GM12801 (cell line): ENCODE results near the gene HSF2.

ENCODE experiments used
- CTCF ChIP-seq: IDR thresholded peaks from one replicate; pipeline ENCODE4 v1.5.1; 2011; ENCODE audit warnings: control low read depth; ENCODE audit not compliant: insufficient read length; ENCODE audit errors: extremely low read depth

Gene HSF2

DNA sequence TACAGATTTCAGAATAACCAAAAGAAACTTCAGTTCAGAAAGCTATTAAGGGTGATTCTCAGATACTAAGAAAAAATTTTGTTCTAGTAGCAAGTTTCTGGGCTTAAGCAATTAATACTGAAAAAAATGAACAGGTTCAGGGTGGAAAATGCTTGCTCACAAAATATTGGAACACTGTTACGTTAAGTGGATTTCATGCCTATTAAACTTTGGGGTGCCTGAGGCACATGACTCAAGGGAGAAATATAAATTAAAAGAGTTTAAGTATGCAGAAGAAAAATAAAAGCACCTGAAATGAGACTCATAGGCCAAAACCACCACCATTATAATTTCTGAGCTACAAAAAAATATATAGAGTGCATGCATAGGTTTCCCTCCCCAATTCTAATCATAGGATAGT lies 32.3 kb upstream of the HSF2 start:
- TF ChIP-seq CTCF = no peak

DNA sequence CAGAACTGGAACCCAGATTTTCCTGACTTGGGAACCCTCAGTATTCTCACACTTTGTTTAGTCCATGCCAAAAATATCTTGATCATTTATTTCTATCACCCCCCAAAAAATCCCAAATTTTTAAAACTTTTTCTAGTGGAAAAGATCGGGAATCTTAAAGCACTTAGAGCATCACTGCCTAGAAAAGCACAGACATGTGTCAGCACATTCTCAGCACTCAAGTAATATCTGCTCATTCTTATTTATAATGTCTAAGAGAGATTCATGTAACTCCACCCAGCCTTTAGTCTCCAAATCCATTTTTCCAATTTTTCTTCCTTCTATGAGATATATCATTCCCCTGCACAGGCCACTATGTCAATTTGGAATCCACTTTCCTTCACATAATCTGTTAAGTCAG lies 29.9 kb upstream of the HSF2 start:
- no peak for TF ChIP-seq CTCF

- no peak for TF ChIP-seq CTCF
Measured at GRCh38 chr6:122372647-122373046, 26.8 kb upstream of the HSF2 start.

GRCh38 chr6:122374307-122374706 lies 25.1 kb upstream of the HSF2 start:
- TF ChIP-seq CTCF = no peak

DNA sequence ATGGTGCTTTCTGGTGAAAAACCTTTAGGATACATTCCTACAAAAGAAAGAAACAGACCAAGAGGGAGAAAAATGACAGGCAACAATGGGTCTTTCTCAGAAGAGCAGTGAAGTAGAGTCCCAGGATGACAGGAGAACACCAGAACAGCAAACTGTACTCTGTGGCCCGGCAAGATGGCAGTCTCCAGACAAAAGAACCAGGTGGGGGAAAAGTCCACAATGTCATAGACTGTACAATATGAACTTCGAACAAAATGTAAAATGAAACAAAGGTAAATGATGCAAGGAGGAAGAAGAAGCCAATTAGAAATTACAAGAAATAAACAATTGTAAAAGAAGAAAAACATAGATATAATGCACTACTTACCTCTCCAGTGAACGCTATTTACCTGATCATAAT lies 23.2 kb upstream of the HSF2 start:
- TF ChIP-seq CTCF = no peak

DNA sequence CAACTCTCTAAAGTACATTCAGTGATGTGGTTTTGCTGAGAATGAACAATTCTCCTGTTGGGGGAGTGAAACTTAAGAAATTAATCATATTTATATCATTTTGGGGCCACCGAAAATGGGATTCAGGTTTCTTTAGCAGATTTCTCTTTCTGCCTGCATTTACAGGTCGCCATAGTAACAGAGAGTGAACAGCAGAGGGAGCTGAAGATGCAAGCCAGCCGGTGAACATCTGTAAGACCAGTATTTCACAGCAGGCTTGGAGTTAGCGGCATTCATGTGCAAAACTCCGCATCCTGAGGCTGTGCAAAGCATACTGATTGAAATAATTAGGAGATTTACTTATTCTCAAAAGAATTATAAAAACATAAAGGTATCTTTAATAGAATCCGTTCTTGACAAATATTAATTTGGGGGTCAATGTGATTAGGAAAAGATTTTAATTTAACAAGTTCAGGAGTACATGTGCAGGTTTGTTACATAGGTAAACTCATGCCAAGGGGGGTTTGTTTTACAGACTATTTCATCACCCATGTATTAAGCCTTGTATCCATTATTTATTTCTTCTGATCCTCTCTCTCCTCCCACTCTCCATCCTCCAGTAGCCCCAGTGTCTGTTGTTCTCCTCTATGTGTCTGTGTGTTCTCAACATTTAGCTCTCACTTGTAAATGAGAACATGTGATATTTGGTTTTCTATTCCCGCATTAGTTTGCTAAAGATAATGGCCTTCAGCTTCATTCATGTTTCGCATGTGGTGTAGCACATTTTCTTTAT lies 17.8 kb upstream of the HSF2 start:
- TF ChIP-seq CTCF = no peak

- no peak for TF ChIP-seq CTCF
Measured at GRCh38 chr6:122385857-122386612, 13.4 kb upstream of the HSF2 start.
